Ovary (tissue), 9 donors: ENCODE measurements around the gene ARHGEF1. TPM values are rescaled to one million over a fixed set of nuclear protein-coding genes. Genes with fewer than 3 reads are reported as not detected.

Experiments used
- DNase-seq, 5 donors: peaks; one replicate each; pipeline ENCODE4 v3.0.0-alpha.2; 2019 to 2020
- H3K27ac ChIP-seq, 2 donors: fragments of 200-600 bp; one replicate each; pipeline versions ENCODE4 v1.5.1 to v1.8.0; 2019 to 2022
- H3K27me3 ChIP-seq: fragments of 200-600 bp; one replicate; pipeline ENCODE4 v1.8.0; 2022
- H3K36me3 ChIP-seq: fragments of 200-600 bp; sonication (generic); one replicate; pipeline ENCODE4 v1.5.1; 2019
- H3K4me1 ChIP-seq: one replicate; pipeline ENCODE4 v1.8.1; 2013; ENCODE audit warnings: mild to moderate bottlenecking, moderate library complexity; ENCODE audit not compliant: insufficient read depth
- H3K4me3 ChIP-seq: fragments of 200-600 bp; sonication (generic); one replicate; pipeline ENCODE4 v1.5.1; 2017
- H3K9me3 ChIP-seq, 2 donors: fragments of 200-600 bp in 1 of 2; sonication (generic) in 1 of 2; one replicate each; pipeline versions ENCODE4 v1.5.1 to v1.8.1; 2013 to 2019; ENCODE audit warnings: mild to moderate bottlenecking in 1 of 2, moderate library complexity in 1 of 2
- CTCF ChIP-seq, 3 donors: fragments of 450-650 bp in 2 of 3; fragments of 200-600 bp in 1 of 3; IDR thresholded peaks; one replicate each; pipeline versions ENCODE4 v1.5.1 to v1.8.0; 2016 to 2022; ENCODE audit warnings: antibody characterized with exemption in 3 of 3, mild to moderate bottlenecking in 1 of 3
- EP300 ChIP-seq: sonication (generic); formaldehyde crosslinking; IDR thresholded peaks from one replicate; pipeline ENCODE4 v1.6.1; 2017; ENCODE audit warnings: antibody characterized with exemption
- POLR2A ChIP-seq: fragments of 450-650 bp; IDR thresholded peaks from one replicate; pipeline ENCODE4 v1.6.1; 2017; ENCODE audit warnings: antibody characterized with exemption, mild to moderate bottlenecking, moderate library complexity
- WGBS, 3 donors: extraction: QIAGEN DNeasy Blood & Tissue Kit in 1 of 3; methylation state at CpG; one replicate each; pipeline versions ENCODE4 v1.1.5 to v1.1.7; 2013 to 2017; 5-methylcytosine and 5-hydroxymethylcytosine counted together
- intact Hi-C, 4 donors: fragments of 100-400 bp; cut with DNase I; formaldehyde crosslinking; loops; one replicate each; pipeline versions ENCODE4 v1.11.0 to v1.15.1; 2022 to 2023
- polyA plus RNA-seq, 2 donors: library from polyadenylated mRNA; stranded (reverse); fragments of 200-250 nt in 1 of 2; fragments of 350-450 nt in 1 of 2; fragmentation: Illumina TruSeq in 1 of 2; extraction: RNeasy Lipid Tissue Mini Kit (QIAGEN cat#74804) in 1 of 2; gene quantifications; one replicate each; pipeline ENCODE4 v1.2.3, GENCODE V29; 2013 to 2014
- total RNA-seq, 7 donors: library from RNA; depleted of rRNA in 2 of 7; stranded (reverse); fragments of >200 nt in 2 of 7; fragmentation: NEBNext Ultra II Directional in 3 of 7; extraction: Animal tissue kit (Norgen Biotek cat#: 25700) in 3 of 7; gene quantifications; one replicate each; pipeline versions ENCODE4 v1.1.0 to v1.2.4, GENCODE V29; 2016 to 2023
- donor health status: DM: no; HTN: no; CAD: no; lungs with moderate emphysema.
- donor health status: DM: no; HTN: no; CAD: no.
- donor health status: Bipolar disorder and iron deficiency.
- donor health status: DM: yes; HTN: yes; CAD: no.
- donor health status: DM: no; HTN: no; CAD: no.
- donor health status: DM: yes; HTN: yes; CAD: no.

Gene ARHGEF1
- total and polyA plus RNA-seq, 9 donors: 7.9 to 97.5 (median 56.6) TPM

GRCh38 chr19:41908724-41909464, 25.9 kb downstream of the ARHGEF1 start:
- H3K27me3 ChIP-seq: no peaks in the 10 kb centered on the region
- WGBS, 3 donors: 62 to 67% (median 63%) methylated on average over 11 of the region's 11 CpGs

GRCh38 chr19:41909706-41910105, 26.7 kb downstream of the ARHGEF1 start:
- Histone ChIP-seq H3K4me1 (no peaks in the 10 kb centered on the region), H3K9me3 (no peaks in the 10 kb centered on the region), H3K36me3 (no peaks in the 10 kb centered on the region), H3K27ac (no peak overlapping the region), H3K27me3 (no peaks in the 10 kb centered on the region), H3K4me3 (no peak overlapping the region)
- no peak for DNase-seq
- 32 to 38% (median 37%) methylated on average over 13 of the region's 13 CpGs for WGBS, 3 donors
- intact Hi-C loops: no loop called here
- TF ChIP-seq CTCF (IDR thresholded peaks at IDR 0.05): no peak

More at GRCh38 chr19:41908724-41909464, 25.9 kb downstream of the ARHGEF1 start:
- Histone ChIP-seq H3K4me3 (no peak overlapping the region), H3K4me1 (no peaks in the 10 kb centered on the region), H3K27ac (no peak overlapping the region), H3K9me3 (no peaks in the 10 kb centered on the region), H3K36me3 (no peaks in the 10 kb centered on the region)
- TF ChIP-seq POLR2A (no peak), EP300 (no peak), CTCF (IDR thresholded peaks at IDR 0.05) (no peak)
- intact Hi-C loops: no loop called here
- DNase-seq: no peak

- no peaks in the 10 kb centered on the region for H3K4me1 ChIP-seq
- 47 to 61% (median 57%) methylated on average over 12 of the region's 12 CpGs for WGBS, 3 donors
- H3K4me3 ChIP-seq: no peak overlapping the region
- no peaks in the 10 kb centered on the region for H3K27me3 ChIP-seq
- H3K9me3 ChIP-seq: no peaks in the 10 kb centered on the region
- H3K27ac ChIP-seq: no peak overlapping the region
- intact Hi-C loops: no loop called here
- DNase-seq: no peak
- TF ChIP-seq EP300: no peak
- no peak for TF ChIP-seq POLR2A
- TF ChIP-seq CTCF (IDR thresholded peaks at IDR 0.05): no peak
- no peaks in the 10 kb centered on the region for H3K36me3 ChIP-seq
Measured at GRCh38 chr19:41910240-41910991, 27.4 kb downstream of the ARHGEF1 start.

- TF ChIP-seq POLR2A (no peak), CTCF (IDR thresholded peaks at IDR 0.05) (no peak), EP300 (no peak)
- intact Hi-C loops: no loop called here
- no peaks in the 10 kb centered on the region for H3K4me1 ChIP-seq
- H3K4me3 ChIP-seq: no peak overlapping the region
- H3K36me3 ChIP-seq: no peaks in the 10 kb centered on the region
- no peak for DNase-seq
- H3K9me3 ChIP-seq: no peaks in the 10 kb centered on the region
- 45 to 59% (median 54%) methylated on average over 13 of the region's 13 CpGs for WGBS, 3 donors
- H3K27me3 ChIP-seq: no peaks in the 10 kb centered on the region
- H3K27ac ChIP-seq: no peak overlapping the region
Measured at GRCh38 chr19:41910992-41911888, 28.3 kb downstream of the ARHGEF1 start.
